A549 (cell line): ENCODE data around the gene SARDH. TPM values are rescaled to one million over a fixed set of nuclear protein-coding genes. Genes with fewer than 3 reads are reported as not detected.

Experiments used
- ATAC-seq, 2 experiments: fragments of 200-7000 bp in 1 of 2; fragments of >200 bp in 1 of 2; cut with Nextera tagmentation in 1 of 2; cut with Tn5 transposase in 1 of 2; 3 replicates each; pipeline versions ENCODE4 v1.8.0 to v1.9.1; 2018 to 2020; ENCODE audit warnings: mild to moderate bottlenecking in 1 of 2, moderate library complexity in 1 of 2
- CTCF ChIA-PET: fragments of 300-600 bp; sonication (Branson Sonifier 250); formaldehyde crosslinking; extraction: SDS; loops from one replicate; lab custom pipeline; 2021; ENCODE audit warnings: antibody characterized with exemption, inconsistent platforms; lab: Yijun Ruan, JAX
- POLR2A ChIA-PET: fragments of 350-600 bp; formaldehyde crosslinking; extraction: SDS; loops from one replicate; lab custom pipeline; 2021; ENCODE audit warnings: antibody characterized with exemption, inconsistent platforms; lab: Yijun Ruan, JAX
- DNase-seq, 2 experiments: peaks; one replicate each; pipeline versions ENCODE4 v3.0.0 to v3.0.0-alpha.2; 2011 to 2016; ENCODE audit warnings: low read depth in 1 of 2, low spot score in 1 of 2
- FAIRE-seq: peaks from 2 replicates; lab custom pipeline; 2011; peaks lifted over from hg19 to GRCh38; lab: Jason Lieb, UNC
- H3K27ac ChIP-seq, 2 experiments: fragments of >200 bp; sonication (Bioruptor Twin); formaldehyde crosslinking; 3 replicates each; pipeline ENCODE4 v1.5.1; 2016 to 2017
- H3K4me1 ChIP-seq: fragments of >200 bp; sonication (Bioruptor Twin); formaldehyde crosslinking; 3 replicates; pipeline ENCODE4 v1.6.1; 2016
- H3K4me2 ChIP-seq: fragments of >200 bp; sonication (Bioruptor Twin); formaldehyde crosslinking; 3 replicates; pipeline ENCODE4 v1.6.1; 2016
- H3K4me3 ChIP-seq: fragments of >200 bp; sonication (Bioruptor Twin); formaldehyde crosslinking; 3 replicates; pipeline ENCODE4 v1.5.1; 2016
- H3K9me3 ChIP-seq: fragments of >200 bp; sonication (Bioruptor Twin); formaldehyde crosslinking; 3 replicates; pipeline ENCODE4 v1.6.1; 2016
- BHLHE40 ChIP-seq: IDR thresholded peaks from 2 replicates; pipeline ENCODE4 v1.6.1; 2012; ENCODE audit warnings: low read depth, low read length, inconsistent platforms
- CEBPB ChIP-seq, 2 experiments: fragments of >200 bp in 1 of 2; sonication (Bioruptor Twin) in 1 of 2; formaldehyde crosslinking in 1 of 2; IDR thresholded peaks; 2 replicates each; pipeline ENCODE4 v1.6.1; 2012 to 2016
- CHD4 ChIP-seq: fragments of 200-600 bp; sonication (generic); IDR thresholded peaks from 2 replicates; pipeline ENCODE4 v1.6.1; 2016; ENCODE audit warnings: antibody characterized with exemption, mild to moderate bottlenecking, borderline replicate concordance
- EHF ChIP-seq: fragments of 250-450 bp; sonication (Bioruptor Pico); IDR thresholded peaks from 2 replicates; pipeline ENCODE4 v1.5.0; 2020; ENCODE audit warnings: mild to moderate bottlenecking
- EHMT2 ChIP-seq: fragments of 200-600 bp; sonication (generic); IDR thresholded peaks from 2 replicates; pipeline ENCODE4 v1.6.1; 2016; ENCODE audit warnings: antibody characterized with exemption, low read depth, mild to moderate bottlenecking, moderate library complexity
- EP300 ChIP-seq, 2 experiments: fragments of >200 bp; sonication (Bioruptor Twin); formaldehyde crosslinking; IDR thresholded peaks; 2 replicates in 1 of 2; 3 replicates in 1 of 2; pipeline ENCODE4 v1.6.1; 2016 to 2017
- ESRRA ChIP-seq: fragments of 150-350 bp; IDR thresholded peaks from 2 replicates; pipeline ENCODE4 v1.6.1; 2014; ENCODE audit warnings: mild to moderate bottlenecking, low read length, borderline replicate concordance
- HDAC2 ChIP-seq: fragments of 200-600 bp; sonication (generic); IDR thresholded peaks from 2 replicates; pipeline ENCODE4 v1.6.1; 2016
- HEYL ChIP-seq: fragments of 250-450 bp; sonication (Bioruptor Pico); IDR thresholded peaks from 2 replicates; pipeline ENCODE4 v1.8.0; 2021; ENCODE audit warnings: mild to moderate bottlenecking, moderate library complexity
- HOXA7 ChIP-seq: fragments of 250-450 bp; sonication (Bioruptor Pico); IDR thresholded peaks from 2 replicates; pipeline ENCODE4 v1.5.0; 2020; ENCODE audit warnings: mild to moderate bottlenecking, moderate library complexity
- JUN ChIP-seq, 2 experiments: fragments of >200 bp; sonication (Bioruptor Twin); formaldehyde crosslinking; IDR thresholded peaks; 2 replicates in 1 of 2; 3 replicates in 1 of 2; pipeline ENCODE4 v1.6.1; 2016 to 2017
- JUNB ChIP-seq: fragments of >200 bp; sonication (Bioruptor Twin); formaldehyde crosslinking; IDR thresholded peaks from 2 replicates; pipeline ENCODE4 v1.6.1; 2016
- KDM1A ChIP-seq: fragments of 200-600 bp; sonication (generic); IDR thresholded peaks from 2 replicates; pipeline ENCODE4 v1.6.1; 2016; ENCODE audit warnings: low read depth, mild to moderate bottlenecking
- MAFK ChIP-seq: fragments of 450-650 bp; IDR thresholded peaks from 2 replicates; pipeline ENCODE4 v1.6.1; 2014; ENCODE audit not compliant: partially characterized antibody
- NFE2L2 ChIP-seq: fragments of 150-350 bp; conservative IDR thresholded peaks from 2 replicates; pipeline ENCODE4 v1.6.1; 2014; ENCODE audit warnings: low read length
- NPAS2 ChIP-seq: fragments of 250-450 bp; sonication (Bioruptor Pico); IDR thresholded peaks from 2 replicates; pipeline ENCODE4 v1.8.0; 2022; ENCODE audit warnings: mild to moderate bottlenecking, moderate library complexity, borderline replicate concordance
- NR3C1 ChIP-seq: fragments of >200 bp; sonication (Bioruptor Twin); formaldehyde crosslinking; IDR thresholded peaks from 3 replicates; pipeline ENCODE4 v1.6.1; 2017
- RARB ChIP-seq: fragments of 250-450 bp; sonication (Bioruptor Pico); IDR thresholded peaks from 2 replicates; pipeline ENCODE4 v1.8.0; 2021; ENCODE audit warnings: mild to moderate bottlenecking, moderate library complexity
- RCOR1 ChIP-seq: fragments of 150-350 bp; IDR thresholded peaks from 2 replicates; pipeline ENCODE4 v1.6.1; 2014; ENCODE audit warnings: antibody characterized with exemption, low read length, low read depth
- RNF2 ChIP-seq: fragments of 200-600 bp; sonication (generic); IDR thresholded peaks from 2 replicates; pipeline ENCODE4 v1.6.1; 2016; ENCODE audit warnings: low read depth, mild to moderate bottlenecking, antibody characterized with exemption, moderate library complexity, borderline replicate concordance
- SMC3 ChIP-seq: fragments of >200 bp; sonication (Bioruptor Twin); formaldehyde crosslinking; IDR thresholded peaks from 3 replicates; pipeline ENCODE4 v1.6.1; 2018; ENCODE audit warnings: inconsistent platforms
- ZFP36 ChIP-seq: fragments of 450-650 bp; IDR thresholded peaks from 2 replicates; pipeline ENCODE4 v1.6.1; 2014; ENCODE audit warnings: borderline replicate concordance; ENCODE audit not compliant: partially characterized antibody
- ZNF302 ChIP-seq: fragments of 250-450 bp; sonication (Bioruptor Pico); IDR thresholded peaks from 2 replicates; pipeline ENCODE4 v1.9.0; 2021; ENCODE audit warnings: inconsistent platforms, mild to moderate bottlenecking, moderate library complexity
- WGBS: methylation state at CpG from one replicate; pipeline ENCODE4 v1.1.6; 2017; ENCODE audit errors: missing lambda C conversion rate; 5-methylcytosine and 5-hydroxymethylcytosine counted together
- polyA plus RNA-seq, 4 experiments: library from polyadenylated mRNA; depleted of rRNA in 3 of 4; stranded (reverse); fragments of >200 nt; fragmentation: RNase III in 1 of 4; extraction: RNeasy Plus Mini Kit Qiagen cat#74134 plus additional on column Dnase treatment in 1 of 4; gene quantifications; 2 replicates in 3 of 4; 3 replicates in 1 of 4; pipeline ENCODE4 v1.2.3, GENCODE V29; 2011 to 2017
- TF ChIP-seq, protein P1 (sequence below): fragments of >200 bp; sonication (Bioruptor Twin); formaldehyde crosslinking; IDR thresholded peaks from 3 replicates; pipeline ENCODE4 v1.6.1; 2016
- TF ChIP-seq, protein P2 (sequence below): fragments of 150-350 bp; IDR thresholded peaks from 2 replicates; pipeline ENCODE4 v1.6.1; 2014; ENCODE audit warnings: low read depth, mild to moderate bottlenecking, low read length
- TF ChIP-seq, protein P3 (sequence below): fragments of 450-650 bp; IDR thresholded peaks from 2 replicates; pipeline ENCODE4 v1.6.1; 2014; ENCODE audit warnings: antibody characterized with exemption
- TF ChIP-seq, protein P4 (sequence below): fragments of 250-450 bp; sonication (Bioruptor Pico); IDR thresholded peaks from 2 replicates; pipeline ENCODE4 v1.5.0; 2021; ENCODE audit warnings: mild to moderate bottlenecking, moderate library complexity, borderline replicate concordance
- TF ChIP-seq, protein P5 (sequence below): fragments of 250-450 bp; sonication (Bioruptor Pico); IDR thresholded peaks from 2 replicates; pipeline ENCODE4 v1.5.0; 2020; ENCODE audit warnings: low read depth, mild to moderate bottlenecking, moderate library complexity

SARDH gene
- polyA plus RNA-seq, 2 of the 4 experiments (the other 2 are of a cell fraction): 0.08 TPM; not detected in 1

DNA sequence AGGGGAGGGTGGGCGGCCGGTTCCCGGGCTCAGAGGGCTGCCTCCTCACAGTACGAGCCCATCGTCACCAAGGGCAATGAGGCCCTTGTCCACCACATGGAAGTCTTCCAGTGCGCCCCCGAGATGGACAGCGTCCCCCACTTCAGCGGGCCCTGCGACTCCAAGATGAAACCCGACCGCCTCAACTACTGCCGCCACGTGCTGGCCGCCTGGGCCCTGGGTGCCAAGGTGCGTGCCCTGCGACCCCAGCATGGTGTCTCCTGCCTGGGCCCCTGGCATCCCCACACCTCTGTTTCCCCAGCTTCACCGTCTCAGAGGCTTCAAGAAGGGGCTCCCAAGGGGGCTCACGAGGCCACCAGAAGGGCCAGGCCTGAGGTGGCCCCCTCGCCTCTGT lies 94.8 kb downstream of the SARDH start:
- no peaks in the 10 kb centered on the region for H3K9me3 ChIP-seq
- ChIA-PET CTCF (interaction anchor here (1.0 to 1.9 kb wide), 5 partner anchors 11 to 351 kb away, joined by 3 to 7 read pairs (median 3); no protein-coding TSS in a partner anchor), POLR2A (no interaction called here)
- no peak overlapping the region for H3K4me2 ChIP-seq
- ATAC-seq (no peak), DNase-seq (no peak), FAIRE-seq (no peak)
- WGBS: 38% methylated on average over 9 of the region's 20 CpGs
- no peak for TF ChIP-seq HOXA7
- no peak for TF ChIP-seq CEBPB (IDR thresholded peaks at IDR 0.05)
- TF ChIP-seq HEYL (CRISPR knock-in tag): no peak
- no peak for TF ChIP-seq JUNB
- no peak for TF ChIP-seq RNF2
- no peak for TF ChIP-seq NPAS2 (CRISPR knock-in tag)
- TF ChIP-seq, protein P1, sequence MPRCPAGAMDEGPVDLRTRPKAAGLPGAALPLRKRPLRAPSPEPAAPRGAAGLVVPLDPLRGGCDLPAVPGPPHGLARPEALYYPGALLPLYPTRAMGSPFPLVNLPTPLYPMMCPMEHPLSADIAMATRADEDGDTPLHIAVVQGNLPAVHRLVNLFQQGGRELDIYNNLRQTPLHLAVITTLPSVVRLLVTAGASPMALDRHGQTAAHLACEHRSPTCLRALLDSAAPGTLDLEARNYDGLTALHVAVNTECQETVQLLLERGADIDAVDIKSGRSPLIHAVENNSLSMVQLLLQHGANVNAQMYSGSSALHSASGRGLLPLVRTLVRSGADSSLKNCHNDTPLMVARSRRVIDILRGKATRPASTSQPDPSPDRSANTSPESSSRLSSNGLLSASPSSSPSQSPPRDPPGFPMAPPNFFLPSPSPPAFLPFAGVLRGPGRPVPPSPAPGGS: no peak
- TF ChIP-seq BHLHE40: no peak
- TF ChIP-seq, protein P2, sequence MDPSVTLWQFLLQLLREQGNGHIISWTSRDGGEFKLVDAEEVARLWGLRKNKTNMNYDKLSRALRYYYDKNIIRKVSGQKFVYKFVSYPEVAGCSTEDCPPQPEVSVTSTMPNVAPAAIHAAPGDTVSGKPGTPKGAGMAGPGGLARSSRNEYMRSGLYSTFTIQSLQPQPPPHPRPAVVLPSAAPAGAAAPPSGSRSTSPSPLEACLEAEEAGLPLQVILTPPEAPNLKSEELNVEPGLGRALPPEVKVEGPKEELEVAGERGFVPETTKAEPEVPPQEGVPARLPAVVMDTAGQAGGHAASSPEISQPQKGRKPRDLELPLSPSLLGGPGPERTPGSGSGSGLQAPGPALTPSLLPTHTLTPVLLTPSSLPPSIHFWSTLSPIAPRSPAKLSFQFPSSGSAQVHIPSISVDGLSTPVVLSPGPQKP: no peak
- no peak for TF ChIP-seq ZFP36
- TF ChIP-seq, protein P3, sequence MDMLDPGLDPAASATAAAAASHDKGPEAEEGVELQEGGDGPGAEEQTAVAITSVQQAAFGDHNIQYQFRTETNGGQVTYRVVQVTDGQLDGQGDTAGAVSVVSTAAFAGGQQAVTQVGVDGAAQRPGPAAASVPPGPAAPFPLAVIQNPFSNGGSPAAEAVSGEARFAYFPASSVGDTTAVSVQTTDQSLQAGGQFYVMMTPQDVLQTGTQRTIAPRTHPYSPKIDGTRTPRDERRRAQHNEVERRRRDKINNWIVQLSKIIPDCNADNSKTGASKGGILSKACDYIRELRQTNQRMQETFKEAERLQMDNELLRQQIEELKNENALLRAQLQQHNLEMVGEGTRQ: no peak
- TF ChIP-seq EHMT2: no peak
- TF ChIP-seq KDM1A: no peak
- TF ChIP-seq NFE2L2: no peak
- no peak for TF ChIP-seq HDAC2
- TF ChIP-seq JUN (IDR thresholded peaks at IDR 0.05): no peak
- no peak for TF ChIP-seq EHF (CRISPR knock-in tag)
- no peak for TF ChIP-seq CHD4
- no peak for TF ChIP-seq ESRRA
- no peak for TF ChIP-seq SMC3
- H3K4me3 ChIP-seq: no peak overlapping the region
- H3K4me1 ChIP-seq: no peaks in the 10 kb centered on the region
- H3K27ac ChIP-seq: no peak overlapping the region

DNA sequence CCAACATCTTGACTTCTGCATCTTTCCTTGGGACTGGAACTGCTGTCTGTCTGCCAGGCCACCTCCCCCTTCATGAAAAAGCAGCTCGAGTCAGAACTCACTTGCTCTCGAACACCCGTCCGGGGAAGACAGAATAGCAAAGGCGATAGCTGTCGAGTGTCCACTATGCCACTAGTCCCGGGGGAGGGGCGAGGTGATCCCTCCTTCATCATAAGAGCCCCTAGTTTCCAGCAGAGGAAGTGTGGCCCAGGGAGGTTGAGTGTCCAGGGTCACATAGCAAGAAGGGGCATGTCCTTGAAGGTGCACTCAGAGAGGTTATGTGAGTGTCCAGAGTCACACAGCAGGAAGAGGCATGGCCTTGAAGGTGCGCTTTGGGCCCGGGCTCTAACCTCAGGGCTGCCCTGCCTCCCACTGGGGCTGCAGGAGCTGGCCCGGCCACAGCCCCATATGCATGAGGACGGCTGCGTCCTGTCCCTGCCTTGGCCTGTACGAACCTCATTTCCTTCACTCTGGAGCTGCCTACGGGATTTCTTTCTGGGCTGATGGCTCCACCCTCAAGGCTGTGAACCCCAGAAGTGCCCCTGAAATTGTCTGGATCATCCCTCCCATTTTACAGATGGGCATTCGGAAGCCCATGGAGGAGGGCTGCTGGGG lies 95.3 kb downstream of the SARDH start:
- no peaks in the 10 kb centered on the region for H3K9me3 ChIP-seq
- ATAC-seq (no peak), DNase-seq (no peak), FAIRE-seq (no peak)
- ChIA-PET CTCF (interaction anchor here (1.0 to 1.9 kb wide), 5 partner anchors 10 to 20 kb away, joined by 3 to 7 read pairs (median 3); no protein-coding TSS in a partner anchor), POLR2A (no interaction called here)
- no peak overlapping the region for H3K4me2 ChIP-seq
- H3K27ac ChIP-seq: no peak overlapping the region
- WGBS: 46% methylated on average over 15 of the region's 16 CpGs
- H3K4me1 ChIP-seq: no peaks in the 10 kb centered on the region
- no peak for TF ChIP-seq EP300 (IDR thresholded peaks at IDR 0.05)
- TF ChIP-seq JUNB: no peak
- no peak for TF ChIP-seq EHF (CRISPR knock-in tag)
- no peak for TF ChIP-seq RCOR1
- TF ChIP-seq ZNF302 (CRISPR knock-in tag): no peak
- no peak for TF ChIP-seq RARB (CRISPR knock-in tag)
- TF ChIP-seq, protein P4, sequence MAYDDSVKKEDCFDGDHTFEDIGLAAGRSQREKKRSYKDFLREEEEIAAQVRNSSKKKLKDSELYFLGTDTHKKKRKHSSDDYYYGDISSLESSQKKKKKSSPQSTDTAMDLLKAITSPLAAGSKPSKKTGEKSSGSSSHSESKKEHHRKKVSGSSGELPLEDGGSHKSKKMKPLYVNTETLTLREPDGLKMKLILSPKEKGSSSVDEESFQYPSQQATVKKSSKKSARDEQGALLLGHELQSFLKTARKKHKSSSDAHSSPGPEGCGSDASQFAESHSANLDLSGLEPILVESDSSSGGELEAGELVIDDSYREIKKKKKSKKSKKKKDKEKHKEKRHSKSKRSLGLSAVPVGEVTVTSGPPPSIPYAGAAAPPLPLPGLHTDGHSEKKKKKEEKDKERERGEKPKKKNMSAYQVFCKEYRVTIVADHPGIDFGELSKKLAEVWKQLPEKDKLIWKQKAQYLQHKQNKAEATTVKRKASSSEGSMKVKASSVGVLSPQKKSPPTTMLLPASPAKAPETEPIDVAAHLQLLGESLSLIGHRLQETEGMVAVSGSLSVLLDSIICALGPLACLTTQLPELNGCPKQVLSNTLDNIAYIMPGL (CRISPR knock-in tag): no peak
- TF ChIP-seq BHLHE40: no peak
- TF ChIP-seq MAFK: no peak
- TF ChIP-seq NR3C1: no peak
- TF ChIP-seq RNF2: no peak
- TF ChIP-seq, protein P1: no peak
- TF ChIP-seq, protein P5, sequence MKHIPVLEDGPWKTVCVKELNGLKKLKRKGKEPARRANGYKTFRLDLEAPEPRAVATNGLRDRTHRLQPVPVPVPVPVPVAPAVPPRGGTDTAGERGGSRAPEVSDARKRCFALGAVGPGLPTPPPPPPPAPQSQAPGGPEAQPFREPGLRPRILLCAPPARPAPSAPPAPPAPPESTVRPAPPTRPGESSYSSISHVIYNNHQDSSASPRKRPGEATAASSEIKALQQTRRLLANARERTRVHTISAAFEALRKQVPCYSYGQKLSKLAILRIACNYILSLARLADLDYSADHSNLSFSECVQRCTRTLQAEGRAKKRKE (CRISPR knock-in tag): no peak
- no peak overlapping the region for H3K4me3 ChIP-seq
